HepG2 (cell line): Measurements from ENCODE around the gene CCDC38. TPM values are rescaled to one million over a fixed set of nuclear protein-coding genes. Genes with fewer than 3 reads are reported as not detected.

Experiments
- CERS6 ChIP-seq: sonication (generic); formaldehyde crosslinking; IDR thresholded peaks from 2 replicates; pipeline ENCODE4 v1.5.0; 2020; ENCODE audit warnings: missing genetic modification reagents
- GTF2F1 ChIP-seq: fragments of 150-350 bp; IDR thresholded peaks from 2 replicates; pipeline ENCODE4 v1.6.1; 2014; ENCODE audit warnings: low read length
- NONO ChIP-seq, 2 experiments: fragments of 450-650 bp in 1 of 2; sonication (generic) in 1 of 2; formaldehyde crosslinking in 1 of 2; IDR thresholded peaks in 1 of 2; conservative IDR thresholded peaks in 1 of 2; 2 replicates each; pipeline versions ENCODE4 v1.6.1 to v1.8.0; 2017 to 2022; ENCODE audit warnings: mild to moderate bottlenecking in 1 of 2, missing genetic modification reagents in 1 of 2, moderate library complexity in 1 of 2
- PAF1 ChIP-seq: IDR thresholded peaks from 2 replicates; pipeline ENCODE4 v1.6.1; 2016; ENCODE audit warnings: missing genetic modification reagents, missing compliant biosample characterization
- RBM39 ChIP-seq: fragments of 200-400 bp; formaldehyde crosslinking; IDR thresholded peaks from one replicate; pipeline ENCODE4 v1.6.1; 2018; ENCODE audit warnings: antibody characterized with exemption, mild to moderate bottlenecking, low read depth, low read length; ENCODE audit not compliant: poor library complexity, severe bottlenecking
- REL ChIP-seq: sonication (generic); formaldehyde crosslinking; conservative IDR thresholded peaks from 2 replicates; pipeline ENCODE4 v1.8.0; 2022; ENCODE audit warnings: mild to moderate bottlenecking, missing genetic modification reagents, moderate library complexity
- RXRA ChIP-seq: sonication (generic); formaldehyde crosslinking; IDR thresholded peaks from 2 replicates; pipeline ENCODE4 v1.5.1; 2020; ENCODE audit warnings: missing genetic modification reagents
- SMAD3 ChIP-seq: sonication (generic); formaldehyde crosslinking; IDR thresholded peaks from 2 replicates; pipeline ENCODE4 v1.4.0; 2020; ENCODE audit warnings: missing genetic modification reagents
- TBL1XR1 ChIP-seq: fragments of 150-350 bp; IDR thresholded peaks from 2 replicates; pipeline ENCODE4 v1.6.1; 2014; ENCODE audit warnings: borderline replicate concordance, low read length; ENCODE audit not compliant: partially characterized antibody
- ZNF10 ChIP-seq: sonication (generic); formaldehyde crosslinking; IDR thresholded peaks from 2 replicates; pipeline ENCODE4 v1.4.0; 2020; ENCODE audit warnings: mild to moderate bottlenecking, low read depth, missing genetic modification reagents, borderline replicate concordance
- ZNF326 ChIP-seq: sonication (generic); formaldehyde crosslinking; IDR thresholded peaks from 2 replicates; pipeline ENCODE4 v1.4.0; 2020; ENCODE audit warnings: missing genetic modification reagents, borderline replicate concordance
- ZNF414 ChIP-seq: sonication (generic); formaldehyde crosslinking; IDR thresholded peaks from 2 replicates; pipeline ENCODE4 v1.5.0; 2020; ENCODE audit warnings: missing genetic modification reagents
- ZNF646 ChIP-seq: sonication (generic); formaldehyde crosslinking; IDR thresholded peaks from 2 replicates; pipeline ENCODE4 v1.9.0; 2021; ENCODE audit warnings: mild to moderate bottlenecking, missing genetic modification reagents
- polyA plus RNA-seq, 8 experiments: library from polyadenylated mRNA; depleted of rRNA in 3 of 8; stranded (reverse) in 7 of 8; unstranded in 1 of 8; fragments of >200 nt; fragmentation: Illumina TruSeq in 4 of 8; extraction: Trizol in 4 of 8; gene quantifications; 2 replicates each; pipeline versions ENCODE4 v1.2.1 to v1.2.3, GENCODE V29; 2011 to 2016; ENCODE audit warnings: low read depth in 4 of 8, missing spikeins in 1 of 8, mixed read lengths in 1 of 8; ENCODE audit not compliant: insufficient read depth in 1 of 8
- total RNA-seq, 5 experiments: library from RNA; depleted of rRNA; stranded (reverse); fragments of >200 nt; fragmentation: Illumina TruSeq; extraction: Trizol; gene quantifications; 2 replicates each; pipeline ENCODE4 v1.2.3, GENCODE V29; 2016; ENCODE audit warnings: low read depth in 1 of 5

The CCDC38 gene
- total and polyA plus RNA-seq, 2 of the 13 experiments (the other 11 are each of a cell fraction or from before 2014, with no cell fraction given): 0.24 to 0.32 TPM

- TF ChIP-seq ZNF646 (CRISPR knock-in tag) (no peak), ZNF326 (CRISPR knock-in tag) (no peak), CERS6 (no peak), RBM39 (no peak), TBL1XR1 (no peak), GTF2F1 (no peak), SMAD3 (CRISPR knock-in tag) (no peak), RXRA (no peak), NONO (IDR thresholded peaks at IDR 0.05) (no peak), NONO (CRISPR knock-in tag; conservative IDR thresholded peaks at IDR 0.05) (no peak), REL (CRISPR knock-in tag) (no peak), ZNF414 (CRISPR knock-in tag) (no peak), ZNF10 (CRISPR knock-in tag) (no peak), PAF1 (no peak)
These were observed 85.3 kb downstream of the CCDC38 start (continued) for GRCh38 chr12:95857156-95857555.
